ENCODE results near the gene KRT17. TPM values are rescaled to one million over a fixed set of nuclear protein-coding genes. Genes with fewer than 3 reads are reported as not detected.

KRT17 gene
- total and polyA plus RNA-seq, 2 donors (not counting 1 experiment from before 2014, with no cell fraction given): not detected

DNA sequence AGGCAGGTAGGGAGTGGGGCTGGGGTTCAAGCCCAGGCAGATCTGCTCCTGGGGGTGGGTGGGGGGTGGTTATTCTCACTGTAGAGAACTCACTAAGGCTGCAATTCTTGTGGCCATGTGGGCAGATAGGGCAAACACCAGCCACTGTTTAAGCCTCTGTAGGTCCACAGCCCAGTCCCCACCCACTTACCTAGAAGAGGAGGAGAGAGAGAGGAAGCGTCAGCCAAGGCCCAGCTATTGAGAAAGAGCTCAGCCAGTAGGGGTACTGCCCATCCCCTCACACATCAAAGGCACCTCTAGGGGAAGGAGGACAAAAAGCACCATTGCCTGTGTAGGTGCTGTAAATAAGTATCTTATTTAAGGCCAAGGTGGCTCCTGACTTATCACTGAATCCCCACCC is 24.7 kb downstream of the KRT17 start:
- H3K27me3 ChIP-seq (replicated peaks in 1 of 4; ENCODE audit: control extremely low read depth in 1 of 4, control insufficient read depth in 3 of 4, insufficient read depth in 4 of 4, low read length in 3 of 4): no peaks in the 10 kb centered on the region
- H3K4me1 Mint-ChIP-seq: no peaks in the 10 kb centered on the region
- no peak overlapping the region for H3K9ac ChIP-seq (ENCODE audit: low read length)
- TF ChIP-seq, protein P1, sequence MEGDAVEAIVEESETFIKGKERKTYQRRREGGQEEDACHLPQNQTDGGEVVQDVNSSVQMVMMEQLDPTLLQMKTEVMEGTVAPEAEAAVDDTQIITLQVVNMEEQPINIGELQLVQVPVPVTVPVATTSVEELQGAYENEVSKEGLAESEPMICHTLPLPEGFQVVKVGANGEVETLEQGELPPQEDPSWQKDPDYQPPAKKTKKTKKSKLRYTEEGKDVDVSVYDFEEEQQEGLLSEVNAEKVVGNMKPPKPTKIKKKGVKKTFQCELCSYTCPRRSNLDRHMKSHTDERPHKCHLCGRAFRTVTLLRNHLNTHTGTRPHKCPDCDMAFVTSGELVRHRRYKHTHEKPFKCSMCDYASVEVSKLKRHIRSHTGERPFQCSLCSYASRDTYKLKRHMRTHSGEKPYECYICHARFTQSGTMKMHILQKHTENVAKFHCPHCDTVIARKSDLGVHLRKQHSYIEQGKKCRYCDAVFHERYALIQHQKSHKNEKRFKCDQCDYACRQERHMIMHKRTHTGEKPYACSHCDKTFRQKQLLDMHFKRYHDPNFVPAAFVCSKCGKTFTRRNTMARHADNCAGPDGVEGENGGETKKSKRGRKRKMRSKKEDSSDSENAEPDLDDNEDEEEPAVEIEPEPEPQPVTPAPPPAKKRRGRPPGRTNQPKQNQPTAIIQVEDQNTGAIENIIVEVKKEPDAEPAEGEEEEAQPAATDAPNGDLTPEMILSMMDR (IDR thresholded peaks at IDR 0.05): no peak
- TF ChIP-seq EZH2 (IDR thresholded peaks at IDR 0.05; ENCODE audit: borderline replicate concordance, insufficient read depth, low read depth, low read length, poor library complexity, severe bottlenecking): no peak
- peaks cover 0 to 4% (median 0%) of the 10 kb centered on the region in 3 donors for H3K9me3 ChIP-seq (ENCODE audit: control extremely low read depth in 1 of 3, control insufficient read depth in 2 of 3, insufficient read depth in 1 of 3, low read length in 2 of 3)
- peaks cover 38% of the 10 kb centered on the region for H3K27me3 Mint-ChIP-seq
- ATAC-seq (ENCODE audit: low read depth): no peak
- no peaks in the 10 kb centered on the region for H4K20me1 ChIP-seq (ENCODE audit: control insufficient read depth, insufficient read depth, low read length, poor library complexity, severe bottlenecking)
- H3K4me3 ChIP-seq (ENCODE audit: control extremely low read depth in 1 of 5, extremely low read depth in 1 of 5, insufficient read depth in 1 of 5, low read depth in 2 of 5, low read length in 4 of 5): no peak overlapping the region
- POLR2A ChIA-PET: no interaction called here
- H3K27ac Mint-ChIP-seq: no peak overlapping the region
- H3K27ac ChIP-seq (ENCODE audit: low read length in 2 of 2): no peak overlapping the region
- no peaks in the 10 kb centered on the region for H3K4me1 ChIP-seq (ENCODE audit: control insufficient read depth in 2 of 2, insufficient read depth in 2 of 2, low read length in 2 of 2)
- H3K9me3 Mint-ChIP-seq (ENCODE audit: insufficient read depth): no peaks in the 10 kb centered on the region
- H3K4me3 Mint-ChIP-seq: no peak overlapping the region
- no peaks in the 10 kb centered on the region for H3K36me3 ChIP-seq (replicated peaks in 1 of 2; ENCODE audit: control extremely low read depth in 1 of 2, control insufficient read depth in 1 of 2, extremely low read depth in 1 of 2, insufficient read depth in 2 of 2, low read length in 1 of 2)
- DNase-seq: no peak
- no peak overlapping the region for H2AFZ ChIP-seq (ENCODE audit: insufficient read depth, low read depth, low read length, poor library complexity, severe bottlenecking)
- CTCF ChIA-PET: no interaction called here
- intact Hi-C loops (cut with micrococcal nuclease): no loop called here
- H3K4me2 ChIP-seq (replicated peaks; ENCODE audit: low read depth, low read length, poor library complexity, severe bottlenecking): no peak overlapping the region
- no CpG with 5 or more reads among the region's 1 CpG for WGBS (ENCODE audit: insufficient coverage)
- no peaks in the 10 kb centered on the region for H3K79me2 ChIP-seq (ENCODE audit: control insufficient read depth, insufficient read depth, low read length)

DNA sequence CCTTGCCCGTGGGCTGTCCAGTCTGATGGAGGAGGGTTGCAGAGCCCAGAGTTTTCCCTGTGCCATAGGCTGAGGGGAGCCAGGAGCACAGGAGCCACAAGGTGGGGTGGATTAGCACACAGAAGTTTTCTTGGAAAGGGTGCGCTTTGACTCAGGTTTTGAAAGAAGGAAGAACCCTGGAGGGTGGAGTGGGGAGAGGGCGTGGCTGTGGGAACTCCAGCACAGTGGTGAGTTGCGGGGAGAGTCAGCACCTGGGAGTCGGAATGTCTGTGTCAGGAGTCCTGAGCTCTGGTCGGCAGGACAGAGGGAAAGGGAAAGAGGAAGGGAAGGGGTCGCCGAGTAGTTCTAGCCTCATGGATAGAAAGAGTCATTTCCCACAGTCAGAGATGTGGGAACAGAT is 28.8 kb downstream of the KRT17 start:
- no peak for TF ChIP-seq EZH2 (IDR thresholded peaks at IDR 0.05; ENCODE audit: borderline replicate concordance, insufficient read depth, low read depth, low read length, poor library complexity, severe bottlenecking)
- TF ChIP-seq, protein P1 (IDR thresholded peaks at IDR 0.05): no peak

More for the DNA sequence above, 28.8 kb downstream of the KRT17 start:
- Histone ChIP-seq H3K36me3 (replicated peaks in 1 of 2; ENCODE audit: control extremely low read depth in 1 of 2, control insufficient read depth in 1 of 2, extremely low read depth in 1 of 2, insufficient read depth in 2 of 2, low read length in 1 of 2) (no peaks in the 10 kb centered on the region), H2AFZ (ENCODE audit: insufficient read depth, low read depth, low read length, poor library complexity, severe bottlenecking) (no peak overlapping the region), H4K20me1 (ENCODE audit: control insufficient read depth, insufficient read depth, low read length, poor library complexity, severe bottlenecking) (no peaks in the 10 kb centered on the region), H3K4me3 (ENCODE audit: control extremely low read depth in 1 of 5, extremely low read depth in 1 of 5, insufficient read depth in 1 of 5, low read depth in 2 of 5, low read length in 4 of 5) (no peak overlapping the region), H3K27ac (ENCODE audit: low read length in 2 of 2) (no peak overlapping the region), H3K27me3 (replicated peaks in 1 of 4; ENCODE audit: control extremely low read depth in 1 of 4, control insufficient read depth in 3 of 4, insufficient read depth in 4 of 4, low read length in 3 of 4) (no peaks in the 10 kb centered on the region), H3K9me3 (ENCODE audit: control extremely low read depth in 1 of 3, control insufficient read depth in 2 of 3, insufficient read depth in 1 of 3, low read length in 2 of 3) (peaks cover 0 to 4% (median 0%) of the 10 kb centered on the region in 3 donors), H3K9ac (ENCODE audit: low read length) (no peak overlapping the region), H3K4me2 (replicated peaks; ENCODE audit: low read depth, low read length, poor library complexity, severe bottlenecking) (no peak overlapping the region), H3K4me1 (ENCODE audit: control insufficient read depth in 2 of 2, insufficient read depth in 2 of 2, low read length in 2 of 2) (no peaks in the 10 kb centered on the region), H3K79me2 (ENCODE audit: control insufficient read depth, insufficient read depth, low read length) (no peaks in the 10 kb centered on the region)
- peaks cover 28% of the 10 kb centered on the region for H3K27me3 Mint-ChIP-seq
- H3K4me1 Mint-ChIP-seq: no peaks in the 10 kb centered on the region
- ATAC-seq (ENCODE audit: low read depth) (no peak), DNase-seq (no peak)
- ChIA-PET POLR2A (no interaction called here), CTCF (no interaction called here)
- H3K4me3 Mint-ChIP-seq: no peak overlapping the region
- WGBS (ENCODE audit: insufficient coverage): 78% methylated on average over 6 of the region's 8 CpGs
- H3K27ac Mint-ChIP-seq: no peak overlapping the region
- no peaks in the 10 kb centered on the region for H3K9me3 Mint-ChIP-seq (ENCODE audit: insufficient read depth)
- intact Hi-C loops (cut with micrococcal nuclease): no loop called here
